ENCODE measurements around the gene SPEG.

SPEG gene

GRCh38 chr2:219425238-219426067, 9.2 kb upstream of the SPEG start:
- no peak for DNase-seq

DNA sequence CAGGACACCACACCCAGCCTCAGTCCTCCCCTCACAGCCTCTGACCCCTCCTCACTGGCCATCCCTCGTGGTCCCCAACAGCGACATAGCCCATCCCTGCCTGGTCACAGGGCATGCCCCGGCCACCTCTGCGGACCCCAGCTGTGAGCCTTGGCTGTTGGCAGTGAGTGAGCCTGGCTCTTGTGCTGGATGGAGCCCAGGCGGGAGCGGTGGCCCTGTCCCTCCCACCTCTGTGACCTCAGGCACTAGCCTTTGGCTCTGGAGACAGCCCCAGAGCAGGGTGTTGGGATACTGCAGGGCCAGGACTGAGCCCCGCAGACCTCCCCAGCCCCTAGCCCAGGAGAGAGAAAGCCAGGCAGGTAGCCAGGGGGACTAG, 8.6 kb upstream of the SPEG start:
- no peak for DNase-seq

DNA sequence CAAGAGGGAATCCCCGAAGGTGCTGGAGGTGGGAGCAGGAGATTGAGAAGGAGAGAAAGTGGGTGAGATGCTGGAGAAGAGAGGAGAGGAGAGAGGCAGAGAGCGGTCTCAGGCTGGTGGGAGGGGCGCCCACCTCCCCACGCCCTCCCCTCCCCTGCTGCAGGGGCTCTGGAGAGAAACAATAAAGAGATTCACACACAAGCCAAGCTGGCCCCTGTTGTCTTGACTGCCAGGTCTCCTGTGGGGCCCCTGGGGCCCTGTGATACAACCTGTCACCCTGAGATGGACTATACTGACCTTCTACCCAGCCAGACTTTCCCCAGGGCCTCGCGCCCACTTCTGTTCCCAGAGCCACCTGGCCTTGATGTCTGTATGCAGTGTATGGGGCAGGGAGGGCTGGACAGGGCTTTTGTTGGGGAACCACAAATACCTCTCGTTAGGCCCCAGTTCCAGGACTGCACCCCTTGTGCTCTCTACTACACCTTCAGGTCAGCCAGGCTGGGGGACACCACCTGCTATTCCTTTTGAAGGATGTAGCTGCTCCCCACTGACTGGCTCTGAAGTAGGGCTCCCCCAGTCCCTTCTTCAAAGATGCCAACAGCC, 8.0 kb upstream of the SPEG start:
- DNase-seq: no peak

GRCh38 chr2:219428469-219428868, 6.2 kb upstream of the SPEG start:
- no peak for DNase-seq

DNA sequence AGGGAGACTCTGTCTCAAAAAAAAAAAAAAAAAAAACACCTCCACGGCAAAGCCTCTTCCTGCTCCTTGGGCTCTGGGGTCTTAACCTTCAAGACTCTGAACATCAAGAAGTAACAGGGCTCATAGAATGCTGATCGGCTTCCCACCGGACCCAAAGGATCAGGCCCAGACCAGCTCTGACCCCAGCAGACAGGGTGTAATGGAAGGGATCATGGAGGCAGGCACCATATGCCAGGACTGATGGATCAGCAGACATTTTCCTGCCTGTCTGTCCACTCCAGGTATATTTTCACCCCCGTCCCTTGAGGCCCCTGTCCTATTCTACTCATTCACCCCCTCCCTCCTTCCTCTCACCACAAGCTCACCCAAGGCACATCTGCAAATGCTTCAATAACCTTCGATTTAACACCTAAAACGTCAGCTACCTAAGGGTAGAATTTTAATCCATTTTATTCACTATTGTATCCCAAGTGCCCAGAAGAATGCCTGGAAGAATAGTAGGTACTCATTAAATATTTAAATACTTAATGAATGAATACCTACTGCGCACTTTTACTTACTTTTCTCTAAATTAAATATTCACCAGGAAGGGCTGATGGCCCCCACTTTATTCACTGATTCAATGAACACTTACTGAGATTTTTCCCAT, 4.6 kb upstream of the SPEG start:
- DNase-seq: no peak

GRCh38 chr2:219430633-219431615, 3.7 kb upstream of the SPEG start:
- peak; percentile 22 for DNase-seq

- DNase-seq: peak; percentile 36
Measured at GRCh38 chr2:219433666-219434467, 776 bp upstream of the SPEG start.

DNA sequence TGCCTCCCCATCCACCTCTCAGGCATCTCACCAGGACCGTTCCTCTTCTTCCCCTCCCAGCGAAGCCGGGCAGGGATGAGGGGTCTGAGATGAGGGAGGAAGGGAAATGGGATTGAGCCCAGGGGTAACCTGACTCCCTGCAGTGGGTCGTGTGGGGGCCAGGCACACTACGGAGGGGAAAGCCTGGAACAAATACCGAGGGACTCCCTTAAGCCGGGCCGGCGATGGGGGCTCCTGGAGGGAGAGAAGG, 250 bp upstream of the SPEG start:
- no peak for DNase-seq

DNA sequence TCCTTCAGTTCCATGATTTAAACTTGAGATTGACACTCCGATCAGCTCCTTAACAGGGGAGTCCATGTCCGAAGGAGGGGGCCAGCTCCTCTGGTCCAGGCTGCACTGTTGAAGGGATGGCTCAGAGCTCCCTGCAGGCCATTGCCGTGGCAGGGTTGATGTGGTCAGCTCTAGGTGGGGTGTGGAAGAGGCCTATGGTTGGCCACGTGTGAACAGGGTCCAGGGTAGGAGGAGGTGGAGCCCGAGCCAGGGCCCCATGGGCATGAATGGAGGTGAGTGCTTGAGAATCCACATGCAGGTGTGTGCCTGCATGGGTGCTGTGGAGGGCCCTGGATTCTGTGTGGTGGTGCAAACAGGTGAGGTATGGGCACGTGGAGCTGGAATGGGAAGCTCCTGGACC, 1.1 kb downstream of the SPEG start:
- DNase-seq: no peak

DNA sequence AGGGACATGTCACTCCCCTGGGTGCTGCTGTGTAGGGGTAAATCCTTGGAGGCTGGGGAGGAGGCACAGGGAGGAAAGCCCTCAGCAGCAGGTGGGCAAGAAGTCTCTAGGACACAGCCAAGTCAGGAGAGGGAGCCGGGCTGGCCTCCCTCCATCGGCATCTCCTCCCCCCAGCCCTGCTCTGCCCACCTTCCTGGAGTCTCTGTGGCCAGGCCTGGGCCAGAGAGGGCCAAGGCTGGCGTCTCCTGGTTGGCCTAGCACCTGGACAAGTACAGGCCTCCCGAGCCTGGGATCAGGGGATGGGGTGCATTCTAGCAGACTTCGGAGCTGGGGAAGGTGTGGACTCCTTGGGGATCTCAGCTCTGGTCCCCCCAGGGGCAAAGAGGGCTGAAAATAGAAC, 1.8 kb downstream of the SPEG start:
- no peak for DNase-seq

DNA sequence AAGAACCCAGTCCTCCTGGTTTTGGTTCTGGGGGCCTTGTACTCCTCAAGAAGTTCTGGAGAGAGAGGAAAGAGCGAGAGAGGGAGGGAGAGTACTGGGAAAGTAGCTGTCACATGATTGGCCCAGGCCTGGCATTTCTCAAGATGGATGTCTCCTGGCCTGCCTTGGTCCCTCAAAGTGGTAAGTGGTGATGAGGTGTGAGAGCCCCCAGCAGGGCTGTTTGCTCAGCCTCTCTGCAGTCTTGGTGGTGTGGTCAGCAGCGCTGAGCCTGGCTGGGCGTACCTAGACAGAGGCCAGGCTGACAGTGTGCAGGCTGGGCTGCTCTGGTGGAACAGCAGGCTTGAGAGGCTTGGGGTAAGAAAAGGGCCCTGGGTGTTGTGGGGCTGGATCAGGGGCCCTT, 2.5 kb downstream of the SPEG start:
- no peak for DNase-seq

- no peak for DNase-seq
Measured at GRCh38 chr2:219437690-219438206, 3.1 kb downstream of the SPEG start.

DNA sequence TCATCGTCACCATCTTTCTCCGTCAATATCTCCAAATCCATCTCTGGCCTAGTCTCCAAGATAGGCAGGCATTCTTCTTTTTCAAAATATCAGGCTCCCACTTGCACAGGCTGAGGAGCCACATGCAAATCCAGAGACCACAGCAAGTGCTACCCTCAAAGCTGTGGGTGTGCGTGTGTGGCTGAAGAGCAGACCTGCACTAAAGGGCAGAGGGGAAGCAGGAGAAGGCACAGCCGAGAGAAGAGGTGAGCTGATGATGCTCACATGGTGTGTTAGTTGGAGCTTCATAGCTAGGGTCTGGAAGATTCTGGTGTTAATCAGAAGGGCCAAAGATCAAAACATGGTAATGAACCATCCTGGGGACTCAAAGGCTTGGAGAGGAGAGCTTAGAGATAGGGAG, 3.8 kb downstream of the SPEG start:
- no peak for DNase-seq

GRCh38 chr2:219439506-219439905, 4.9 kb downstream of the SPEG start:
- DNase-seq: no peak

- no peak for DNase-seq
Measured at GRCh38 chr2:219440388-219441256, 6.0 kb downstream of the SPEG start.

GRCh38 chr2:219441451-219442255, 7.0 kb downstream of the SPEG start:
- DNase-seq: no peak

- no peak for DNase-seq
Measured at GRCh38 chr2:219442256-219443015, 7.8 kb downstream of the SPEG start.

DNA sequence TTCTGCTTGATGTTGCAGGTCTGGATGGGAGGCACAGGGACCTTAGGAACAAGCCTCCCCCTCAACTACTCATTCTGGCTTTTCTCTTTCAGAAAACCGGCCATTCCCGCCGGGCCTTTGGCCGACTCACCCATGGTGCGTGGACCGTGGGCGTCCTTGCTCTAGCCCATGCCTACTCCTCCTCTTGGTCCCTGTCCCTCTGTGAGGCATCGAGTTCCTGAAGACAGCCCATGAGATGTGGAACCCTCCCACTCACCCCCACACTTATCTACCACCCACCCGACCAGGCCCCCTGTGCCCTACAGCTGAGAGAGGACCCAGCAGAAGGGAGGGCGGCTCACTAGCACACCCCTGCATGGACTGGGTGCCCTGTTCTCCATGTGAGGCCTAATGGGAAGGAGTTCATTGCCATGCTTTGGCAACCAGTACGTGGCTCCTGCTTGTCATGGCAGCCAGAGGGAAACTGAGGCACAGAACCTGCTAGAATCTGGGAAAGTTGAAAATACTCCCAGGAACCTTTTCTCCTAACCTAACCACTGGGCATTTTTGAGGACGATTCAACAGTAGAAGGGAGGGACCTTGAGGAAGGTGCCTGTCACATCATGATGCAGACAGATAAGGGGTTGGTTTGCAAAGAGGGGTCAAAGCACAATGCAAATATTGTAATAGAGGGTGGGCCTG, 8.5 kb downstream of the SPEG start:
- no peak for DNase-seq

GRCh38 chr2:219443697-219444023, 9.0 kb downstream of the SPEG start:
- DNase-seq: no peak
